B cell (primary cell): Measurements from ENCODE around the gene CTNNA1.

ENCODE experiments used
- CTCF ChIP-seq: fragments of 200-600 bp; IDR thresholded peaks from one replicate; pipeline ENCODE4 v1.8.0; 2022; ENCODE audit warnings: antibody characterized with exemption, mild to moderate bottlenecking
- EZH2 ChIP-seq: IDR thresholded peaks from 2 replicates; pipeline ENCODE4 v1.6.1; 2012; ENCODE audit warnings: borderline replicate concordance, low read depth, mild to moderate bottlenecking, moderate library complexity, low read length; ENCODE audit not compliant: insufficient read depth, poor library complexity, severe bottlenecking

DNA sequence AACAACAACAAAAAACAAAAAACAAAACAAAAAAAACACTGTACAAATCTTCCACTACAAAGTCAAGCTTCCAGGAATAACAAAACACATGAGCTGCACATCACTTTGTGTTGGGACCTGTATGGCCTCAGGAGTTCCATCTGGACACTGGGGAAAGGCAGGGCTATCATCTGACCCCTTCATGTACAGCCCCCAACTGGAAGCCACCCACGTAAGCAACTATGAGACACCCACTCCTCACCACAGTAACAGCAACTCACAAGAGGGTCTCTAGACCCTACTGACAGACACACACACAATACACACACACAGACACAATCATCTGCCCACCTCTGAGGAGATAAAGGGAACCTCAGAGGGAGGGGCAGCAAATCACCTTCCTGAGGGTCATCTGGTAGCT lies 203.6 kb downstream of the CTNNA1 start:
- TF ChIP-seq CTCF (no peak), EZH2 (no peak)
